Esophagus muscularis mucosa (tissue), 4 donors: ENCODE data around the gene KIAA1614. TPM values are rescaled to one million over a fixed set of nuclear protein-coding genes. Genes with fewer than 3 reads are reported as not detected.
"Not testable (repeated sequence)": the region's sequence is repeated elsewhere in the genome, so short reads cannot be mapped to it uniquely, and the experiment has no call there.

Experiments used
- DNase-seq: peaks from one replicate; pipeline ENCODE4 v3.0.0-alpha.2; 2017; ENCODE audit errors: extremely low spot score
- H3K27ac ChIP-seq, 4 donors: fragments of 200-600 bp; sonication (generic); replicated peaks in 1 of 4; 1 replicate in 3 of 4; 2 replicates in 1 of 4; pipeline ENCODE4 v1.5.1; 2016 to 2019; ENCODE audit warnings: mild to moderate bottlenecking in 1 of 4
- H3K27me3 ChIP-seq, 4 donors: fragments of 200-600 bp; sonication (generic); one replicate each; pipeline versions ENCODE4 v1.5.1 to v1.6.0; 2016 to 2019
- H3K36me3 ChIP-seq, 4 donors: fragments of 200-600 bp; sonication (generic); one replicate each; pipeline ENCODE4 v1.5.1; 2016 to 2019
- H3K4me1 ChIP-seq, 4 donors: fragments of 200-600 bp; sonication (generic); one replicate each; pipeline ENCODE4 v1.5.1; 2016 to 2019
- H3K4me3 ChIP-seq, 4 donors: fragments of 200-600 bp; sonication (generic); 1 replicate in 2 of 4; 2 replicates in 2 of 4; pipeline ENCODE4 v1.5.1; 2016 to 2019; ENCODE audit warnings: mild to moderate bottlenecking in 4 of 4, moderate library complexity in 1 of 4
- H3K9me3 ChIP-seq, 4 donors: fragments of 200-600 bp; sonication (generic); 1 replicate in 3 of 4; 2 replicates in 1 of 4; pipeline ENCODE4 v1.5.1; 2016 to 2019
- EP300 ChIP-seq: sonication (generic); formaldehyde crosslinking; IDR thresholded peaks from one replicate; pipeline ENCODE4 v1.6.1; 2017; ENCODE audit warnings: antibody characterized with exemption
- POLR2A ChIP-seq: fragments of 450-650 bp; IDR thresholded peaks from one replicate; pipeline ENCODE4 v1.6.1; 2017; ENCODE audit warnings: antibody characterized with exemption, moderate library complexity, mild to moderate bottlenecking, low read depth
- POLR2AphosphoS5 ChIP-seq, 2 donors: sonication (generic); formaldehyde crosslinking; IDR thresholded peaks; one replicate each; pipeline ENCODE4 v1.6.1; 2017; ENCODE audit warnings: antibody characterized with exemption in 2 of 2
- WGBS: methylation state at CpG from one replicate; pipeline ENCODE4 v1.1.5; 2018; 5-methylcytosine and 5-hydroxymethylcytosine counted together
- intact Hi-C: fragments of 100-400 bp; cut with DNase I; formaldehyde crosslinking; loops from one replicate; pipeline ENCODE4 v1.15.1; 2023
- total RNA-seq, 4 donors: library from RNA; depleted of rRNA; stranded (reverse); fragments of >200 nt; gene quantifications; one replicate each; pipeline versions ENCODE4 v1.1.0 to v1.2.1, GENCODE V29; 2016
- TF ChIP-seq, protein P1 (sequence below), 3 experiments: fragments of 200-600 bp in 2 of 3; fragments of 450-650 bp in 1 of 3; sonication (generic) in 2 of 3; IDR thresholded peaks; one replicate each; pipeline ENCODE4 v1.5.1; 2017 to 2019; ENCODE audit warnings: antibody characterized with exemption in 3 of 3, mild to moderate bottlenecking in 2 of 3, moderate library complexity in 1 of 3

The KIAA1614 gene
- total RNA-seq, 4 donors from 2014 or later = 15.4 to 30.0 (median 17.4) TPM

DNA sequence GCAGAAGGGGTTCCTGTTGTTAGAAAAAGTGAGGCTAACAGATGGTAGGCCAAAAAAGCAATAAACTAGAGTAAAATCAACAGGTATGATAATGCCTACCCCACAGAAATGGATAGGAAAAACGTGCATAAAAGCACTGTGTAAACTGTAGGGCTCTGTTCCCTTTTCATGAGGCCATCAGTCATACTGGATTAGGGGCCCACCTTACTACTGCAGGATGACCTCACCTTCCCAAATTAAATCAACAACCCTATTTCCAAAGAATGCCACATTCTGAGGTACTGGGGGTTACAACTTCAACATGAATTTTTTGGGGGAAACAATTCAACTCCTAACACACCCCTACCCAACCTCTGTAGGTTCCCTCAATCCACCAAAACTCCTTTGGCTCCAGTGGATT is 54.9 kb downstream of the KIAA1614 start:
- 100% methylated on average over 1 of the region's 1 CpG for WGBS

DNA sequence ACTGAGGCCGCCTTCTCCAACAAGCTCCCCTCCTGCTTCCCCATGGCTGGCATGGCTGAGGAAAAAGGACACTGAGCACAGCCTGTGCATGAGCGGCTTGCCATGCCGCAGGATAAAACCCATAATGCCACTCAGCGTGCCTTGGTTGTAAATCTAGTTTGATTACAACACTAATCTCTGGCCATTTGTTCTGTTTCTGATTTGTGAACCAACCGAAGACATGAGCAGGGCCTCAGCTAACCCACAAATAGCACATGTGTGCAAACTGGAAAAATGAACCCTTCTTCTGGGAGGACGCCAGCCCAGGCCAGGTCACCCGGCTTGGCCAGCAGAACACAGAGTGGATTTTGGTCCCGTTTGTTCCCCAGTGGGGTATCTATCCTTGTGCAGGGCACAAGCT is 56.1 kb downstream of the KIAA1614 start:
- 90% methylated on average over 6 of the region's 8 CpGs for WGBS
- Histone ChIP-seq H3K4me1 (peaks cover 7 to 19% (median 14%) of the 10 kb centered on the region in 4 donors), H3K36me3 (peaks cover 0 to 38% (median 19%) of the 10 kb centered on the region in 4 donors)
- H3K4me3 ChIP-seq, H3K27me3 ChIP-seq, H3K27ac ChIP-seq, H3K9me3 ChIP-seq, intact Hi-C loops, DNase-seq: not testable (repeated sequence)

More for the DNA sequence above, 54.9 kb downstream of the KIAA1614 start:
- H3K4me1 ChIP-seq = peaks cover 0 to 17% (median 4%) of the 10 kb centered on the region in 4 donors
- H3K9me3 ChIP-seq = no peaks in the 10 kb centered on the region
- no peak overlapping the region for H3K27ac ChIP-seq
- intact Hi-C loops = no loop called here
- H3K4me3 ChIP-seq = no peak overlapping the region
- no peaks in the 10 kb centered on the region for H3K27me3 ChIP-seq
- TF ChIP-seq POLR2A (no peak), EP300 (no peak), POLR2AphosphoS5 (IDR thresholded peaks at IDR 0.05) (no peak)
- TF ChIP-seq, protein P1, sequence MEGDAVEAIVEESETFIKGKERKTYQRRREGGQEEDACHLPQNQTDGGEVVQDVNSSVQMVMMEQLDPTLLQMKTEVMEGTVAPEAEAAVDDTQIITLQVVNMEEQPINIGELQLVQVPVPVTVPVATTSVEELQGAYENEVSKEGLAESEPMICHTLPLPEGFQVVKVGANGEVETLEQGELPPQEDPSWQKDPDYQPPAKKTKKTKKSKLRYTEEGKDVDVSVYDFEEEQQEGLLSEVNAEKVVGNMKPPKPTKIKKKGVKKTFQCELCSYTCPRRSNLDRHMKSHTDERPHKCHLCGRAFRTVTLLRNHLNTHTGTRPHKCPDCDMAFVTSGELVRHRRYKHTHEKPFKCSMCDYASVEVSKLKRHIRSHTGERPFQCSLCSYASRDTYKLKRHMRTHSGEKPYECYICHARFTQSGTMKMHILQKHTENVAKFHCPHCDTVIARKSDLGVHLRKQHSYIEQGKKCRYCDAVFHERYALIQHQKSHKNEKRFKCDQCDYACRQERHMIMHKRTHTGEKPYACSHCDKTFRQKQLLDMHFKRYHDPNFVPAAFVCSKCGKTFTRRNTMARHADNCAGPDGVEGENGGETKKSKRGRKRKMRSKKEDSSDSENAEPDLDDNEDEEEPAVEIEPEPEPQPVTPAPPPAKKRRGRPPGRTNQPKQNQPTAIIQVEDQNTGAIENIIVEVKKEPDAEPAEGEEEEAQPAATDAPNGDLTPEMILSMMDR (IDR thresholded peaks at IDR 0.05) = no peak
- no peak for DNase-seq
- H3K36me3 ChIP-seq = peaks cover 0 to 37% (median 18%) of the 10 kb centered on the region in 4 donors

DNA sequence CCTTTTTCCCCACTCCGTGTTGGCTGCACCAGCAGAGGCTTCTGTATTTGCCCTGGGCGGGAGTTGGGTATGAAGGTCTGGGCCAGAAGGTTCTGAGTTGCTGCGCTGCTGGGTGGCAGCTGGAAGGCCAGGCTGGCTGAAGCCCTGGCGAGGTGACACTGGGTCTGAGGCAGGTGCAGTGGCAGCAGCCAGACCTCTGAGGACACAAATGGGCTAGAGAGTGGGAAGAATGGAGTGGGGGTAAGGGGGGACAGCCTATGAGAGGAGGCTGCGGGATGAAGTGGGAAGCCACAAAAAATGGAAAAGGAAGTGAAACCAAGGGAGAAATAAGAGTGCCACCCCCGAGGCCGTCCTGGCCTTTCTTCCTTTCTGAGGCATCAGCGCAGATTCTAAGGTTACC is 56.7 kb downstream of the KIAA1614 start:
- intact Hi-C loops = no loop called here
- no peaks in the 10 kb centered on the region for H3K9me3 ChIP-seq
- no peak overlapping the region for H3K27ac ChIP-seq
- no peaks in the 10 kb centered on the region for H3K27me3 ChIP-seq
- 75% methylated on average over 8 of the region's 8 CpGs for whole genome bisulfite sequencing
- no peak overlapping the region for H3K4me3 ChIP-seq
- H3K36me3 ChIP-seq = peaks cover 0 to 36% (median 18%) of the 10 kb centered on the region in 4 donors
- TF ChIP-seq POLR2AphosphoS5 (IDR thresholded peaks at IDR 0.05) = no peak
- TF ChIP-seq, protein P1 (IDR thresholded peaks at IDR 0.05) = no peak
- no peak for DNase-seq
- peaks cover 7 to 25% (median 20%) of the 10 kb centered on the region in 4 donors for H3K4me1 ChIP-seq

DNA sequence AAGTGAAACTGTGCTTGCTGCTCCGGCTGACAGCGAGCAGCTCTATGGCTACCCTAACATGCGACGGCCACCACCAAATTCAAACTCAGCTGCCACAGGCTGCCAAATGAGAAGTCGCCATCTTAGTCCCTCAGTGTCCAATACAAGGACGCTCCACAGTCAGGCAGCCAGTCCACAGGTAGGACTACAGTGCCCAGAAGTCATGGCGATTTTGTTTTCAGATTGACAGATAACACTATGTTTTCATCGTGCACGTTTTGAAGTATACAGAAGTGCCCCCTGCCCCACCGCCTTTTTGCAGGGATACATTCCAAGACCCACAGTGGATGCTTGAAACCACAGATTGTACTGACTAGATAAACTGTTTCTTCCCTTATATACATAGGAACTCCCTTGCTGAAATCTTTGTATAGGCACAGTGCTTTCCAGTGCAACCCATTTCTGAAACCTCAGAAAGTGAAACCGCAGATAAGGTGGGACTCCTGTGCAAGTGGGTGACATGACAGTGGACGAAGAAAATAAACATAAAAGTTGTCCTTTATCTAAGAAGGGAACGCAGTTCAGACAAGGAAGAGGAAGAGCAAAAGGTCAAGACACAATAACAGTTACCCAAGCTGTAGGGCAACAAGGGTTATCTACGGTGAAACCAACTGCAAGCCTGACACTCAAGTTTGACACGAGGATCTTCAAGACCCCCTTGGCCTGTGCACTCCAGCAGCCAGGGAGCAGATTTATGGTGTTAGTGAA is 57.8 kb downstream of the KIAA1614 start:
- H3K27ac ChIP-seq = no peak overlapping the region
- no peak for DNase-seq
- no peaks in the 10 kb centered on the region for H3K9me3 ChIP-seq
- H3K27me3 ChIP-seq = no peaks in the 10 kb centered on the region
- H3K36me3 ChIP-seq = peaks cover 0 to 33% (median 19%) of the 10 kb centered on the region in 4 donors
- 83% methylated on average over 12 of the region's 15 CpGs for WGBS
- H3K4me1 ChIP-seq = peaks cover 7 to 36% (median 27%) of the 10 kb centered on the region in 4 donors
- intact Hi-C loops = no loop called here
- no peak overlapping the region for H3K4me3 ChIP-seq
- no peak for TF ChIP-seq EP300
- TF ChIP-seq, protein P1 (IDR thresholded peaks at IDR 0.05) = no peak
- no peak for TF ChIP-seq POLR2A
- TF ChIP-seq POLR2AphosphoS5 (IDR thresholded peaks at IDR 0.05) = no peak

DNA sequence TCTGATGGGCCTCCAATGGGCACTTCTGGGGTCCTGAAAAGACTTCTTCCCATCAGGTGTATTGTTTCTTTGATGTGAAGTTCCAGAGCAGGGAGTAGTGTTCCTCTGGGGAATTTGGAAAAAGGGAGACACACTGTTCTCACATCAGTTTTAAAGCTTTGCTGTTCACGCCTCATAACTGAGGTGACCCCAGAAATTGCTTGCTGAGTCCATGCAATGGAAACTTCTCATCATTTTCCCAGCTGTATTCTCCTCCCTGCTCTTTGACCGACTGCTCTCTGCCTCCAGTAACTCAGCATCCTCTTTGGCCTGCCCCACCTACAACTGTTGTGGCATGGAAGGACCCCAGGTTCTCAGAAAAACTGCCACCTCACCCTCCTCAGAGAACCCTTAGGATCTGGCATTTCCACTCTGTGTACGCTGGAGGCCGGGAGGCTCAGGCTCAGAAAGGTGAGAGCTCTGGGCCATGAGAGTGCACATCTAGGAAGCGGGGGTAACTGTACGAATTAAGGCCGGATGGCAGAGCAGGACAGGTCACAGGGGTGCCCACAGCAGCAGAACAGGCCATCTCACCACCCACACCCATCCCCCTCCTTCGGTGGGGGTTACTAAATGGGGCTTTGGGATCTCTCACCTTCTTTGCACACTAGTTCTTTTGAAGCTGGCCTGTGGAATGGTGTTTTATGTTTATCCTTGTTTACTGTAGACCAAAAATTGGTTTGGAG is 58.7 kb downstream of the KIAA1614 start:
- TF ChIP-seq POLR2A (no peak), EP300 (no peak), POLR2AphosphoS5 (IDR thresholded peaks at IDR 0.05) (no peak)
- TF ChIP-seq, protein P1 (IDR thresholded peaks at IDR 0.05) = no peak
- DNase-seq = no peak
- intact Hi-C loops = no loop called here
- Histone ChIP-seq H3K4me3 (no peak overlapping the region), H3K27me3 (no peaks in the 10 kb centered on the region), H3K36me3 (peaks cover 0 to 41% (median 28%) of the 10 kb centered on the region in 4 donors), H3K27ac (no peak overlapping the region), H3K4me1 (peaks cover 7 to 39% (median 29%) of the 10 kb centered on the region in 4 donors), H3K9me3 (no peaks in the 10 kb centered on the region)
- WGBS = 97% methylated on average over 8 of the region's 8 CpGs
